Endodermal cell (in vitro differentiated cells): Measurements from ENCODE around the gene PRRG2. TPM values are rescaled to one million over a fixed set of nuclear protein-coding genes. Genes with fewer than 3 reads are reported as not detected.

Experiments used
- DNase-seq: peaks from one replicate; pipeline ENCODE4 v3.0.0-alpha.2; 2017
- H3K27ac ChIP-seq: 2 replicates; pipeline ENCODE4 v1.5.1; 2013; ENCODE audit warnings: mild to moderate bottlenecking, low read depth, low read length, moderate library complexity
- H3K27me3 ChIP-seq: 2 replicates; pipeline ENCODE4 v1.6.1; 2013; ENCODE audit warnings: mild to moderate bottlenecking, low read length, moderate library complexity; ENCODE audit not compliant: insufficient read depth, control insufficient read depth, poor library complexity, severe bottlenecking
- H3K36me3 ChIP-seq: 2 replicates; pipeline ENCODE4 v1.7.0; 2013; ENCODE audit warnings: mild to moderate bottlenecking, low read length, moderate library complexity; ENCODE audit not compliant: control insufficient read depth, insufficient read depth
- H3K4me1 ChIP-seq: one replicate; pipeline ENCODE4 v1.7.0; 2013; ENCODE audit warnings: low read length; ENCODE audit not compliant: control insufficient read depth, insufficient read depth
- H3K4me3 ChIP-seq: 2 replicates; pipeline ENCODE4 v1.5.1; 2013; ENCODE audit warnings: mild to moderate bottlenecking, low read length, moderate library complexity
- H3K9ac ChIP-seq: 2 replicates; pipeline ENCODE4 v1.6.1; 2013; ENCODE audit warnings: mild to moderate bottlenecking, low read length, moderate library complexity; ENCODE audit not compliant: poor library complexity, severe bottlenecking; ENCODE audit errors: extremely low read depth
- H3K9me3 ChIP-seq: 2 replicates; pipeline ENCODE4 v1.6.1; 2013; ENCODE audit warnings: mild to moderate bottlenecking, low read length, moderate library complexity; ENCODE audit not compliant: control insufficient read depth
- H3K27ac Mint-ChIP-seq: 2 replicates; pipeline ENCODE4 v1.8.0; 2020; ENCODE audit warnings: mixed read lengths
- H3K27me3 Mint-ChIP-seq: 2 replicates; pipeline ENCODE4 v1.8.0; 2021; ENCODE audit warnings: mild to moderate bottlenecking, mixed read lengths; ENCODE audit not compliant: insufficient read depth
- H3K36me3 Mint-ChIP-seq: 2 replicates; pipeline ENCODE4 v1.8.0; 2020; ENCODE audit warnings: low read depth, mixed read lengths
- H3K4me1 Mint-ChIP-seq: 2 replicates; pipeline ENCODE4 v1.8.0; 2020; ENCODE audit warnings: mixed read lengths
- H3K4me3 Mint-ChIP-seq: 2 replicates; pipeline ENCODE4 v1.8.0; 2020; ENCODE audit warnings: mild to moderate bottlenecking, moderate library complexity, mixed read lengths
- H3K9me3 Mint-ChIP-seq: 2 replicates; pipeline ENCODE4 v1.8.0; 2020; ENCODE audit warnings: mild to moderate bottlenecking, mixed read lengths
- CTCF ChIP-seq: fragments of 200-600 bp; sonication (generic); conservative IDR thresholded peaks from 2 replicates; pipeline ENCODE4 v1.5.0; 2021; ENCODE audit warnings: antibody characterized with exemption, mild to moderate bottlenecking
- WGBS, 2 experiments: methylation state at CpG; one replicate each; pipeline versions ENCODE4 v1.1.5 to v1.1.7; 2013; ENCODE audit warnings: missing lambda C conversion rate in 2 of 2, mixed read lengths in 1 of 2; ENCODE audit not compliant: insufficient coverage in 1 of 2, insufficient read length in 1 of 2; 5-methylcytosine and 5-hydroxymethylcytosine counted together
- total RNA-seq, 2 donors: library from RNA; stranded (reverse); fragmentation: NEBNext Ultra II Directional in 1 of 2; extraction: Animal tissue kit (Norgen Biotek cat#: 25700) in 1 of 2; gene quantifications; 2 replicates in 1 of 2; 3 replicates in 1 of 2; pipeline ENCODE4 v1.2.1, GENCODE V29; 2021

Gene PRRG2
- total RNA-seq, 2 donors from 2014 or later: 3.7 to 6.9 TPM

- TF ChIP-seq CTCF: no peak
- Histone ChIP-seq H3K27me3 (no peaks in the 10 kb centered on the region), H3K4me1 (no peaks in the 10 kb centered on the region), H3K36me3 (peaks cover 72% of the 10 kb centered on the region), H3K9ac (no peak overlapping the region), H3K4me3 (no peak overlapping the region), H3K9me3 (no peaks in the 10 kb centered on the region), H3K27ac (no peak overlapping the region)
- H3K27ac Mint-ChIP-seq: no peak overlapping the region
- DNase-seq: no peak
- peaks cover 67% of the 10 kb centered on the region for H3K36me3 Mint-ChIP-seq
- H3K4me3 Mint-ChIP-seq: no peak overlapping the region
- no peaks in the 10 kb centered on the region for H3K27me3 Mint-ChIP-seq
- no peaks in the 10 kb centered on the region for H3K4me1 Mint-ChIP-seq
- H3K9me3 Mint-ChIP-seq: no peaks in the 10 kb centered on the region
- 94 to 97% methylated on average over 6 to 33 of the region's 38 CpGs for WGBS, 2 experiments
Observed at GRCh38 chr19:49601482-49602038, 20.4 kb downstream of the PRRG2 start.

- 95% methylated on average over 2 of the region's 2 CpGs for WGBS, 2 experiments
- Mint-ChIP-seq H3K9me3 (no peaks in the 10 kb centered on the region), H3K4me3 (no peak overlapping the region), H3K36me3 (peaks cover 75% of the 10 kb centered on the region), H3K27ac (peak overlapping the region; percentile 20), H3K4me1 (no peaks in the 10 kb centered on the region), H3K27me3 (no peaks in the 10 kb centered on the region)
- H3K27me3 ChIP-seq: no peaks in the 10 kb centered on the region
- peaks cover 81% of the 10 kb centered on the region for H3K36me3 ChIP-seq
- no peaks in the 10 kb centered on the region for H3K4me1 ChIP-seq
- H3K27ac ChIP-seq: no peak overlapping the region
- no peak for DNase-seq
- no peak overlapping the region for H3K9ac ChIP-seq
- TF ChIP-seq CTCF: no peak
- no peak overlapping the region for H3K4me3 ChIP-seq
- no peaks in the 10 kb centered on the region for H3K9me3 ChIP-seq
Observed at GRCh38 chr19:49602806-49603205, 21.7 kb downstream of the PRRG2 start.

- H3K4me1 ChIP-seq: no peaks in the 10 kb centered on the region
- H3K36me3 ChIP-seq: peaks cover 77% of the 10 kb centered on the region
- no peak for DNase-seq
- WGBS, 2 experiments: 92 to 98% methylated on average over 7 of the region's 7 CpGs
- H3K27ac ChIP-seq: no peak overlapping the region
- Mint-ChIP-seq H3K27ac (no peak overlapping the region), H3K36me3 (peaks cover 73% of the 10 kb centered on the region), H3K9me3 (no peaks in the 10 kb centered on the region), H3K4me1 (no peaks in the 10 kb centered on the region), H3K27me3 (no peaks in the 10 kb centered on the region), H3K4me3 (no peak overlapping the region)
- TF ChIP-seq CTCF: no peak
- no peaks in the 10 kb centered on the region for H3K27me3 ChIP-seq
- H3K4me3 ChIP-seq: no peak overlapping the region
- H3K9ac ChIP-seq: no peak overlapping the region
- no peaks in the 10 kb centered on the region for H3K9me3 ChIP-seq
Observed at GRCh38 chr19:49605605-49606004, 24.5 kb downstream of the PRRG2 start.
